HepG2 (cell line): ENCODE measurements around the gene SLC12A2. TPM values are rescaled to one million over a fixed set of nuclear protein-coding genes. Genes with fewer than 3 reads are reported as not detected.

Source experiments
- ATAC-seq: fragments of 200-7000 bp; cut with Tn5 transposase; 3 replicates; pipeline ENCODE4 v1.9.1; 2020; ENCODE audit warnings: mild to moderate bottlenecking, moderate library complexity
- BruUV-seq: library from RNA; stranded (reverse); fragments of 400-500 nt; replicated peaks from 2 replicates; lab custom pipeline; 2021; lab: Mats Ljungman, UMichigan
- CTCF ChIA-PET: fragments of 300-600 bp; formaldehyde crosslinking; extraction: SDS; loops from one replicate; lab custom pipeline; 2021; ENCODE audit warnings: low total read pairs, inconsistent platforms, low intra/inter-chr PET ratio; lab: Yijun Ruan, JAX
- POLR2A ChIA-PET: fragments of 350-600 bp; sonication (Branson Sonifier 250); formaldehyde crosslinking; loops from one replicate; lab custom pipeline; 2020; ENCODE audit warnings: antibody characterized with exemption, inconsistent platforms; lab: Yijun Ruan, JAX
- DNase-seq: peaks from one replicate; pipeline ENCODE4 v3.0.0-alpha.2; 2015; ENCODE audit warnings: low spot score
- FAIRE-seq: peaks from 3 replicates; lab custom pipeline; 2011; peaks lifted over from hg19 to GRCh38; lab: Jason Lieb, UNC
- H2AFZ ChIP-seq: one replicate; pipeline ENCODE4 v1.6.1; 2011; ENCODE audit warnings: low read length, inconsistent platforms
- H3K27ac ChIP-seq: fragments of 300-600 bp; 3 replicates; pipeline ENCODE4 v1.8.0; 2011; ENCODE audit warnings: mixed run types, mild to moderate bottlenecking, mixed read lengths, low read length, inconsistent platforms; ENCODE audit not compliant: insufficient read depth; ENCODE audit errors: extremely low read length
- H3K27me3 ChIP-seq, 2 experiments: fragments of 200-600 bp in 1 of 2; 2 replicates in 1 of 2; 3 replicates in 1 of 2; pipeline versions ENCODE4 v1.6.0 to v1.8.0; 2011; ENCODE audit warnings: low read length in 2 of 2, mild to moderate bottlenecking in 2 of 2, moderate library complexity in 2 of 2, inconsistent platforms in 1 of 2; ENCODE audit not compliant: insufficient read depth in 2 of 2, control insufficient read depth in 1 of 2
- H3K36me3 ChIP-seq, 2 experiments: fragments of 200-600 bp in 1 of 2; replicated peaks in 1 of 2; 2 replicates in 1 of 2; 3 replicates in 1 of 2; pipeline versions ENCODE4 v1.5.1 to v1.8.0; 2011; ENCODE audit warnings: low read length in 2 of 2, inconsistent platforms in 1 of 2; ENCODE audit not compliant: insufficient read depth in 2 of 2, control insufficient read depth in 1 of 2
- H3K4me1 ChIP-seq: 2 replicates; pipeline ENCODE4 v1.5.1; 2012; ENCODE audit warnings: low read length, inconsistent platforms; ENCODE audit not compliant: insufficient read depth
- H3K4me2 ChIP-seq: 2 replicates; pipeline ENCODE4 v1.6.0; 2011; ENCODE audit warnings: low read depth, low read length, inconsistent platforms
- H3K4me3 ChIP-seq, 3 experiments: fragments of 200-600 bp in 1 of 3; sonication (generic), shearing (Covaris generic) in 1 of 3; replicated peaks in 1 of 3; 2 replicates each; pipeline ENCODE4 v1.5.1; 2011 to 2016; ENCODE audit warnings: low read length in 3 of 3, inconsistent platforms in 2 of 3, low read depth in 2 of 3, mild to moderate bottlenecking in 2 of 3, control low read depth in 1 of 3, mixed read lengths in 1 of 3; ENCODE audit not compliant: insufficient read depth in 1 of 3
- H3K79me2 ChIP-seq: one replicate; pipeline ENCODE4 v1.6.1; 2011; ENCODE audit warnings: low read length, inconsistent platforms; ENCODE audit not compliant: insufficient read depth
- H3K9ac ChIP-seq: 2 replicates; pipeline ENCODE4 v1.6.0; 2011; ENCODE audit warnings: mild to moderate bottlenecking, low read depth, low read length, inconsistent platforms; ENCODE audit not compliant: insufficient read depth
- H3K9me3 ChIP-seq: 2 replicates; pipeline ENCODE4 v1.5.1; 2012; ENCODE audit warnings: mild to moderate bottlenecking, low read length
- H4K20me1 ChIP-seq: 2 replicates; pipeline ENCODE4 v1.6.0; 2011; ENCODE audit warnings: inconsistent platforms, mild to moderate bottlenecking, low read length, moderate library complexity; ENCODE audit not compliant: insufficient read depth
- AGO2 ChIP-seq: fragments of 200-400 bp; formaldehyde crosslinking; optimal IDR thresholded peaks from 2 replicates; pipeline ENCODE3; 2017; ENCODE audit warnings: mild to moderate bottlenecking, low read depth, low read length, moderate library complexity
- DNMT1 ChIP-seq: sonication (generic); formaldehyde crosslinking; IDR thresholded peaks from 2 replicates; pipeline ENCODE4 v1.5.1; 2020; ENCODE audit warnings: mild to moderate bottlenecking, missing genetic modification reagents
- ISX ChIP-seq: sonication (generic); formaldehyde crosslinking; conservative IDR thresholded peaks from 2 replicates; pipeline ENCODE4 v1.5.0; 2020; ENCODE audit warnings: missing genetic modification reagents
- MED13 ChIP-seq: sonication (generic); formaldehyde crosslinking; IDR thresholded peaks from 2 replicates; pipeline ENCODE4 v1.5.0; 2020; ENCODE audit warnings: missing genetic modification reagents
- MEIS1 ChIP-seq: sonication (generic); formaldehyde crosslinking; IDR thresholded peaks from 2 replicates; pipeline ENCODE4 v1.9.0; 2021; ENCODE audit warnings: mild to moderate bottlenecking, missing genetic modification reagents, moderate library complexity, borderline replicate concordance
- NFKB2 ChIP-seq: sonication (generic); formaldehyde crosslinking; IDR thresholded peaks from 2 replicates; pipeline ENCODE4 v1.4.0; 2020; ENCODE audit warnings: missing genetic modification reagents, borderline replicate concordance
- RCOR2 ChIP-seq: IDR thresholded peaks from 2 replicates; pipeline ENCODE4 v1.6.1; 2016; ENCODE audit warnings: missing biosample characterization, missing genetic modification reagents
- SIN3A ChIP-seq: IDR thresholded peaks from 2 replicates; pipeline ENCODE4 v1.6.1; 2011; ENCODE audit warnings: low read depth, mild to moderate bottlenecking, control low read depth, low read length, borderline replicate concordance
- SUZ12 ChIP-seq: fragments of 150-350 bp; IDR thresholded peaks from 2 replicates; pipeline ENCODE4 v1.6.1; 2014; ENCODE audit warnings: low read depth, low read length
- TRIM24 ChIP-seq: sonication (generic); formaldehyde crosslinking; IDR thresholded peaks from 2 replicates; pipeline ENCODE4 v1.8.0; 2022; ENCODE audit warnings: mild to moderate bottlenecking, missing genetic modification reagents
- ZBTB42 ChIP-seq: sonication (generic); formaldehyde crosslinking; IDR thresholded peaks from 2 replicates; pipeline ENCODE4 v1.5.0; 2020; ENCODE audit warnings: mild to moderate bottlenecking, missing genetic modification reagents
- ZNF264 ChIP-seq: sonication (generic); formaldehyde crosslinking; IDR thresholded peaks from 2 replicates; pipeline ENCODE4 v1.4.0; 2020; ENCODE audit warnings: missing genetic modification reagents
- ZNF329 ChIP-seq: sonication (generic); formaldehyde crosslinking; IDR thresholded peaks from 2 replicates; pipeline ENCODE4 v1.9.0; 2021; ENCODE audit warnings: low read depth, mild to moderate bottlenecking, missing genetic modification reagents
- ZNF350 ChIP-seq: sonication (generic); formaldehyde crosslinking; IDR thresholded peaks from 2 replicates; pipeline ENCODE4 v1.4.0; 2020; ENCODE audit warnings: mild to moderate bottlenecking, low read depth, missing genetic modification reagents, borderline replicate concordance
- WGBS: methylation state at CpG from one replicate; pipeline ENCODE4 v1.1.6; 2017; ENCODE audit warnings: low lambda C conversion rate; 5-methylcytosine and 5-hydroxymethylcytosine counted together
- in situ Hi-C: cut with HindIII; loops from 2 replicates; pipeline ENCODE4 v1.10.0; 2017; ENCODE audit warnings: low pct_unique_long_range_greater_than_20kb; ENCODE audit not compliant: extremely low pct_ligation_motif_present
- intact Hi-C: fragments of 100-400 bp; cut with micrococcal nuclease; formaldehyde crosslinking; loops from one replicate; pipeline ENCODE4 v1.10.0; 2022; ENCODE audit not compliant: unreplicated experiment
- polyA plus RNA-seq, 8 experiments: library from polyadenylated mRNA; depleted of rRNA in 3 of 8; stranded (reverse) in 7 of 8; unstranded in 1 of 8; fragments of >200 nt; fragmentation: Illumina TruSeq in 4 of 8; extraction: Trizol in 4 of 8; gene quantifications; 2 replicates each; pipeline versions ENCODE4 v1.2.1 to v1.2.3, GENCODE V29; 2011 to 2016; ENCODE audit warnings: low read depth in 4 of 8, missing spikeins in 1 of 8, mixed read lengths in 1 of 8; ENCODE audit not compliant: insufficient read depth in 1 of 8
- total RNA-seq, 5 experiments: library from RNA; depleted of rRNA; stranded (reverse); fragments of >200 nt; fragmentation: Illumina TruSeq; extraction: Trizol; gene quantifications; 2 replicates each; pipeline ENCODE4 v1.2.3, GENCODE V29; 2016; ENCODE audit warnings: low read depth in 1 of 5
- TF ChIP-seq, protein P1 (sequence below): sonication (generic); formaldehyde crosslinking; IDR thresholded peaks from 2 replicates; pipeline ENCODE4 v1.5.1; 2020; ENCODE audit warnings: missing genetic modification reagents, mild to moderate bottlenecking, borderline replicate concordance
- TF ChIP-seq, protein P2 (sequence below): sonication (generic); formaldehyde crosslinking; IDR thresholded peaks from 2 replicates; pipeline ENCODE4 v1.4.0; 2020; ENCODE audit warnings: missing genetic modification reagents

Gene SLC12A2
- total and polyA plus RNA-seq, 2 of the 13 experiments (the other 11 are each of a cell fraction or from before 2014, with no cell fraction given), result 4.0 to 9.7 TPM

DNA sequence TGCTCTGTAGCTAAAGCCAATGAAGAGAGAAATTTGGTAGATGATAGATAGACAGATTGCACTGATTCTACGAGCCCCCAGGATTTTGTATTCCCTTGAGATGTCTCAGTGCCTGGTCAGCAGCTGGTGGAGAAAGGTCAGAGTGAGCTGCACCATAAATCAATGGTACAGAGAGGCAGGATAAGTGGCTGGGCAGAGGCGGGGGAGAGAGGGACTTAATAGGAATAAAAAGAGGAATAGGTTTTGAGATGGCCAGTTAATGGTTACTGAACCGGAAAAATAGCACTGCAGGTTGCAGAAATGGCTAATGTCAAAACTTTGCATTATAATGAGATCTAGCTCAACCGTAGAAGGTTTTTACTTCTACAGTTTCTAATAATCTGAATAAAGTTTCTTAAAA, 47.9 kb upstream of the SLC12A2 start:
- WGBS, result 62% methylated on average over 4 of the region's 4 CpGs
- POLR2A ChIA-PET, result no interaction called here
- no peak overlapping the region for H3K4me2 ChIP-seq

More for the DNA sequence above, 47.9 kb upstream of the SLC12A2 start:
- Histone ChIP-seq H3K9me3 (no peaks in the 10 kb centered on the region), H4K20me1 (no peaks in the 10 kb centered on the region), H3K4me3 (no peak overlapping the region), H3K27me3 (no peaks in the 10 kb centered on the region; a peak in 1 of 5 replicates), H3K9ac (no peak overlapping the region), H3K4me1 (no peaks in the 10 kb centered on the region), H3K27ac (no peak overlapping the region), H2AFZ (no peak overlapping the region), H3K79me2 (no peaks in the 10 kb centered on the region), H3K36me3 (no peaks in the 10 kb centered on the region)
- ATAC-seq (no peak), DNase-seq (no peak), FAIRE-seq (no peak)
- TF ChIP-seq AGO2, result no peak
- no peak for TF ChIP-seq ZNF329 (CRISPR knock-in tag)
- no peak for TF ChIP-seq ISX (CRISPR knock-in tag)
- TF ChIP-seq SUZ12, result no peak
- TF ChIP-seq, protein P1, sequence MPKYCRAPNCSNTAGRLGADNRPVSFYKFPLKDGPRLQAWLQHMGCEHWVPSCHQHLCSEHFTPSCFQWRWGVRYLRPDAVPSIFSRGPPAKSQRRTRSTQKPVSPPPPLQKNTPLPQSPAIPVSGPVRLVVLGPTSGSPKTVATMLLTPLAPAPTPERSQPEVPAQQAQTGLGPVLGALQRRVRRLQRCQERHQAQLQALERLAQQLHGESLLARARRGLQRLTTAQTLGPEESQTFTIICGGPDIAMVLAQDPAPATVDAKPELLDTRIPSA (CRISPR knock-in tag), result no peak
- TF ChIP-seq NFKB2 (CRISPR knock-in tag), result no peak
- no peak for TF ChIP-seq MED13
- TF ChIP-seq ZBTB42 (CRISPR knock-in tag), result no peak
- no peak for TF ChIP-seq TRIM24 (CRISPR knock-in tag)
- TF ChIP-seq DNMT1 (CRISPR knock-in tag), result no peak
- TF ChIP-seq SIN3A, result no peak
- no peak for TF ChIP-seq MEIS1 (CRISPR knock-in tag)
- TF ChIP-seq ZNF264, result no peak
- TF ChIP-seq RCOR2 (CRISPR knock-in tag), result no peak
- TF ChIP-seq, protein P2, sequence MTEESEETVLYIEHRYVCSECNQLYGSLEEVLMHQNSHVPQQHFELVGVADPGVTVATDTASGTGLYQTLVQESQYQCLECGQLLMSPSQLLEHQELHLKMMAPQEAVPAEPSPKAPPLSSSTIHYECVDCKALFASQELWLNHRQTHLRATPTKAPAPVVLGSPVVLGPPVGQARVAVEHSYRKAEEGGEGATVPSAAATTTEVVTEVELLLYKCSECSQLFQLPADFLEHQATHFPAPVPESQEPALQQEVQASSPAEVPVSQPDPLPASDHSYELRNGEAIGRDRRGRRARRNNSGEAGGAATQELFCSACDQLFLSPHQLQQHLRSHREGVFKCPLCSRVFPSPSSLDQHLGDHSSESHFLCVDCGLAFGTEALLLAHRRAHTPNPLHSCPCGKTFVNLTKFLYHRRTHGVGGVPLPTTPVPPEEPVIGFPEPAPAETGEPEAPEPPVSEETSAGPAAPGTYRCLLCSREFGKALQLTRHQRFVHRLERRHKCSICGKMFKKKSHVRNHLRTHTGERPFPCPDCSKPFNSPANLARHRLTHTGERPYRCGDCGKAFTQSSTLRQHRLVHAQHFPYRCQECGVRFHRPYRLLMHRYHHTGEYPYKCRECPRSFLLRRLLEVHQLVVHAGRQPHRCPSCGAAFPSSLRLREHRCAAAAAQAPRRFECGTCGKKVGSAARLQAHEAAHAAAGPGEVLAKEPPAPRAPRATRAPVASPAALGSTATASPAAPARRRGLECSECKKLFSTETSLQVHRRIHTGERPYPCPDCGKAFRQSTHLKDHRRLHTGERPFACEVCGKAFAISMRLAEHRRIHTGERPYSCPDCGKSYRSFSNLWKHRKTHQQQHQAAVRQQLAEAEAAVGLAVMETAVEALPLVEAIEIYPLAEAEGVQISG (CRISPR knock-in tag), result no peak
- TF ChIP-seq ZNF350 (CRISPR knock-in tag), result no peak
- in situ Hi-C loops, result no loop called here
- intact Hi-C loops, result no loop called here
- CTCF ChIA-PET, result no interaction called here
- no TSS peak for BruUV-seq
